GM10248 (cell line): ENCODE data around the gene PRKN.

Experiments
- CTCF ChIA-PET: fragments of 300-600 bp; sonication (Branson Sonifier 250); formaldehyde crosslinking; extraction: SDS; loops from one replicate; lab custom pipeline; 2021; ENCODE audit warnings: antibody characterized with exemption; lab: Yijun Ruan, JAX
- POLR2A ChIA-PET: fragments of 350-650 bp; sonication (Branson Sonifier 250); formaldehyde crosslinking; extraction: SDS; loops from one replicate; lab custom pipeline; 2020; ENCODE audit warnings: antibody characterized with exemption; lab: Yijun Ruan, JAX
- DNase-seq: peaks from one replicate; pipeline ENCODE4 v3.0.0; 2012; ENCODE audit errors: extremely low spot score
- CTCF ChIP-seq: IDR thresholded peaks from 2 replicates; pipeline ENCODE4 v1.5.1; 2012; ENCODE audit warnings: mild to moderate bottlenecking, low read depth; ENCODE audit errors: extremely low read depth, missing control alignments, control extremely low read depth

Gene PRKN

GRCh38 chr6:161412795-161413194, 1314.8 kb downstream of the PRKN start:
- CTCF ChIA-PET, result interaction anchor here (0.9 kb wide), 1 partner anchor 17 kb away, joined by 3 read pairs; no protein-coding TSS in a partner anchor
- no peak for DNase-seq
- TF ChIP-seq CTCF, result no peak
- POLR2A ChIA-PET, result no interaction called here

GRCh38 chr6:161411265-161411944, 1316.2 kb downstream of the PRKN start:
- ChIA-PET CTCF (no interaction called here), POLR2A (no interaction called here)
- no peak for TF ChIP-seq CTCF
- no peak for DNase-seq

- TF ChIP-seq CTCF, result no peak
- CTCF ChIA-PET, result interaction anchor here (1.3 to 2.6 kb wide), 2 partner anchors 8 to 17 kb away, joined by 6 to 16 read pairs; no protein-coding TSS in a partner anchor
- no peak for DNase-seq
- POLR2A ChIA-PET, result no interaction called here
These were observed 1316.8 kb downstream of the PRKN start for GRCh38 chr6:161410736-161411135.

- no peak for DNase-seq
- ChIA-PET CTCF (interaction anchor here (1.3 to 2.6 kb wide), 2 partner anchors 8 to 17 kb away, joined by 6 to 16 read pairs; no protein-coding TSS in a partner anchor), POLR2A (no interaction called here)
- no peak for TF ChIP-seq CTCF
These were observed 1317.5 kb downstream of the PRKN start for GRCh38 chr6:161410076-161410475.

GRCh38 chr6:161409353-161409752, 1318.2 kb downstream of the PRKN start:
- no peak for TF ChIP-seq CTCF
- POLR2A ChIA-PET, result no interaction called here
- CTCF ChIA-PET, result interaction anchor here (1.3 to 7.3 kb wide), 3 partner anchors 9 to 16 kb away, joined by 6 to 45 read pairs (median 16); no protein-coding TSS in a partner anchor
- DNase-seq, result no peak

GRCh38 chr6:161408041-161408440, 1319.5 kb downstream of the PRKN start:
- POLR2A ChIA-PET, result no interaction called here
- TF ChIP-seq CTCF, result no peak
- CTCF ChIA-PET, result interaction anchor here (1.7 to 7.3 kb wide), 2 partner anchors 11 to 14 kb away, joined by 10 to 45 read pairs; no protein-coding TSS in a partner anchor
- no peak for DNase-seq
